GM10248 (cell line): ENCODE data around the gene PPDPF.

Experiments
- CTCF ChIA-PET: fragments of 300-600 bp; sonication (Branson Sonifier 250); formaldehyde crosslinking; extraction: SDS; loops from one replicate; lab custom pipeline; 2021; ENCODE audit warnings: antibody characterized with exemption; lab: Yijun Ruan, JAX
- POLR2A ChIA-PET: fragments of 350-650 bp; sonication (Branson Sonifier 250); formaldehyde crosslinking; extraction: SDS; loops from one replicate; lab custom pipeline; 2020; ENCODE audit warnings: antibody characterized with exemption; lab: Yijun Ruan, JAX
- DNase-seq: peaks from one replicate; pipeline ENCODE4 v3.0.0; 2012; ENCODE audit errors: extremely low spot score
- TF ChIP-seq, protein P1 (sequence below): IDR thresholded peaks from 2 replicates; pipeline ENCODE4 v1.5.1; 2012; ENCODE audit warnings: mild to moderate bottlenecking, low read depth; ENCODE audit errors: extremely low read depth, missing control alignments, control extremely low read depth

PPDPF gene

DNA sequence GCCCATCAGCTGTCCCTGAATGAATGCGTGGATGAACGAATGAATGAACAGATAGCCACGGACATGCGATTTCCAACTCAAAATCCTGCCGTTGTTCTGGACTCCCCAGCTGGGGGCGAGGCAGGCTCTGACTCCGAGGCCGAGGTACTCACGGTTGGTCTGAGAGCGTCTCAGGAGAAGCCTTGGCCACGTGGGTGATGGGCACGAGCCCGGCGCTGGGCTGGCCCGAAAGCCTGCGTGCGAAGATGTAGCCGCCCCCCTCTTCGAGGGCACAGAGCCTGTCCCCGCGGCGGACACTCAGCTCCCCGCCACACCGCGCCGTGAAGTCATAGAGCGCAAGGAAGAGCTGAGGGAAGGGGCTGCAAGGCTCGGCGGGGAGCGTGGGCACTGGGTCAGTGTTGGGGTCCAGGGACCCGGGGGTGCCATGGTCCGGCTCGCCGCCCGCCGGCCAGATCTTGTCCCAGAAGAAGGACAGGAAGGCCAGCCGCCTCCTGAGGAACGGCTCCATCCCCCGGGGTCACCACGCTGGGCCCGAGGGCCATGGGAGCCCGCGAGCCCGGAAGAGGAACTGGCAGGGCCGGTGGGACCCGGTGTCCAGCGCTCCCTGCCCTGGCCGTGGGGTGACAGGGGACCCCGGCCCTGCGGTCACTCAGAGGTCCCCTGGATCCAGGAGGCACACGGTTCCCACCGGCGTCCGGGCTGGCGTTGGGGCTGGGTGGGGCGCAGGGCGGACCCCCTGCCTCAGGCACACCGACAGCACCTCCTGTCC is 26.6 kb downstream of the PPDPF start:
- TF ChIP-seq, protein P1, sequence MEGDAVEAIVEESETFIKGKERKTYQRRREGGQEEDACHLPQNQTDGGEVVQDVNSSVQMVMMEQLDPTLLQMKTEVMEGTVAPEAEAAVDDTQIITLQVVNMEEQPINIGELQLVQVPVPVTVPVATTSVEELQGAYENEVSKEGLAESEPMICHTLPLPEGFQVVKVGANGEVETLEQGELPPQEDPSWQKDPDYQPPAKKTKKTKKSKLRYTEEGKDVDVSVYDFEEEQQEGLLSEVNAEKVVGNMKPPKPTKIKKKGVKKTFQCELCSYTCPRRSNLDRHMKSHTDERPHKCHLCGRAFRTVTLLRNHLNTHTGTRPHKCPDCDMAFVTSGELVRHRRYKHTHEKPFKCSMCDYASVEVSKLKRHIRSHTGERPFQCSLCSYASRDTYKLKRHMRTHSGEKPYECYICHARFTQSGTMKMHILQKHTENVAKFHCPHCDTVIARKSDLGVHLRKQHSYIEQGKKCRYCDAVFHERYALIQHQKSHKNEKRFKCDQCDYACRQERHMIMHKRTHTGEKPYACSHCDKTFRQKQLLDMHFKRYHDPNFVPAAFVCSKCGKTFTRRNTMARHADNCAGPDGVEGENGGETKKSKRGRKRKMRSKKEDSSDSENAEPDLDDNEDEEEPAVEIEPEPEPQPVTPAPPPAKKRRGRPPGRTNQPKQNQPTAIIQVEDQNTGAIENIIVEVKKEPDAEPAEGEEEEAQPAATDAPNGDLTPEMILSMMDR, result no peak
- no peak for DNase-seq
- CTCF ChIA-PET, result interaction anchor here (1.1 to 2.3 kb wide), 4 partner anchors 10 to 318 kb away, joined by 3 to 12 read pairs (median 3); partner anchors contain the start of genes PTK6 and TPD52L2
- POLR2A ChIA-PET, result no interaction called here

DNA sequence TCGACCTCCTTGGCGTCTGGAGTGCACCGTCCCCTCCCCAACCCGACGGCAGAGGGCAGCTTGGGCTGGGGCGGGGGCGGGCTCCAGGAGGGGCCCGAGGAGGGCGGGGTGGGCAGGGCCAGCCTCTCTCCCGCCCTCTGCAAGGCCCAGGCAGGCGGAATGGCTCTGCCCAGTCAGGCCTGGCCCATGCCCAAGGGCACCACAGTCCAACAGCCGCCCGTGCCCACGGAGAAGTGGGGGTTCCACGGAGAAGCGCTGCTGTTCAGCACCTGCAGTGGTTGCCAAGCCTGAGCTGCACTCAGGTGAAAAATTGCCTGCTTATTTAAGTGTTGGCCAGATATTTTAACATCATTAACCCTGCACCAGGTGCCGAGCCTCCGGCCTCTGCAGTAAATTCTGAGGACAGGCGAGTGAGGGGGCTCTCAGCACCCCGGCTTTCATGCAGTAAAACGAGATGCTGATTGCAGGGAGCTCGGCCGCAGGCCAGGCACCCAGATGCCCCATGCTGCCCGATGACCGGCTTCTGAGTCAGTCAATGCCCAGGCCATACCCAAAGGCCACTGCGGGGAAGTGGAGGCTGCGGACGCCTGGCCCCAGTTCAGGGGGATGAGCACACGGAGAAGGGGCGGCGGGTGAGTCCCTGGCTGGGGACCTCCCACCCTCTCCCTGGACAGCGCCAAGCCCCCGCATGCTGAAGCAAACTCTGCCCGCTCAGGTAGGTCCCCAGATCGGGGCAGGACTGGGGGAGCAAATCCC is 27.3 kb downstream of the PPDPF start, which contains the start of gene SRMS:
TSS of gene SRMS (minus strand) at position 25 of the 756 bp plus-strand sequence. CDS start 286 bp downstream, outside the sequence.
- POLR2A ChIA-PET, result no interaction called here
- TF ChIP-seq, protein P1, result no peak
- no peak for DNase-seq
- CTCF ChIA-PET, result interaction anchor here (2.3 kb wide), 1 partner anchor 10 kb away, joined by 12 read pairs; the partner anchor contains the start of gene PTK6

DNA sequence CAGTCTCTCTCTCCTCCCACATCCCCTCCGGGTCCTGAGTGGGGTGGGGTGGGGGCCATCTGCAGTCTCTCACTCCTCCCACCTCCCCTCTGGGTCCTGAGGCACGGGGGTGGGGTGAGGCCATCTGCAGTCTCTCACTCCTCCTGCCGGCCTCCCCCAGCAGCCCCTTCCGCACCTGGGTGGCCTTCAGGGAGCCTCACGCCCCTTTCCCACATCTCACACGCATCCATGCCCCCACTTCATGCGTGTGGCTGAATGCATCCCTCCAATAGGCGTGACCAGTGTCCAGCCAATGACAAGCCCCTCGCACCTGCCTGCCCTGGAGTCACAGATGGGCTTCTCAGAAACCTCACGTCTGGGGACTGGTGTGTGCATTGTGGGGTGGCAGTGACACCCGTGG is 28.0 kb downstream of the PPDPF start:
- DNase-seq, result no peak
- ChIA-PET POLR2A (no interaction called here), CTCF (no interaction called here)
- TF ChIP-seq, protein P1, result no peak

DNA sequence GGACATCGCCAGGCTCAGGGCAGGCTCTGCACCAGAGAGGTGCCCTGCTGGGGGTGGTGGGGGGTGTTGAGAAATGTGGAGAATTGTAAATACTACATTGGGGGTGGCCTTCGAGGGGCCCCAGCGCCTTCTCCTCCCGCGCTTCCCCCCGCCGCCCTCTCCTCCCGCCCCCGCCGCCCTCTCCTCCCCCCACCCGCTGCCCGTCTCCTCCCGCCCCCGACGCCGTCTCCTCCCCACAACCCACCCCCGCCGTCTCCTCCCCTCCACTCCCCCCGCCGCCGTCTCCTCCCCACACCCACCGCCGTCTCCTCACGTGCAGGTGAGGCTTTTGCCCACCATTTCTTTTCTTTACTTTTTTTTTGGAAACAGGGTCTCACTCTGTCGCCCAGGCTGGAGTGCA is 28.5 kb downstream of the PPDPF start:
- TF ChIP-seq, protein P1, result no peak
- CTCF ChIA-PET, result interaction anchor here (1.0 kb wide), 1 partner anchor 12 kb away, joined by 3 read pairs; the partner anchor contains the start of gene PTK6
- no peak for DNase-seq
- POLR2A ChIA-PET, result no interaction called here

DNA sequence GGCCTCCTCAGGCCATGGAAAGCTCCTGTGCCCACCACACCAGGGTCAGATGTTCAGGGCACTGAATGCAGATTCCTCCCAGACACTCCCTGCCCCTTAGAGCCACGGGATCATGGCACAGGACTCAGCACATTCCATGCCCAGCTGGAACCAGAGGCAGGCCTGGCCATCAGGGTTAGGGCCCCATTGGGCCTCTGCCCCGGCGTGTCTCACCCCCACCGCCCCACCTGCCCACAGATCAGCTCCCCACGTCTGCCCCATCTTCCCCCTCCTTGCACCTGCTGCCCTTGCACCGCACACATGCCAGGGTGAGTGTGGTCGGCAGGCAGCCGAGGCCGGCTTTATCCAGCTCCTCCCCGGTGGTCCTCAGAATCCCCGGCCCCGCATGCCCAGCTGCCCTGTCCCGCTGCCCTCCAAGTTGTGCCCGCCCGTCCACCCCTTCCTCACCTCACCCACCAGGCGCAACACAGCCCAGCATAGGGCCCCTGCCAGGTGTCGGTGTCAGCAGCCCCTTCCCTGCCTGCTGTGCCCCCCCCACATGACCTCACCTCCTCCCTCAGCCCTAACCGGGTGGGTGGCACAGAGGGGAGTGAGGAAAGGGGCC is 29.2 kb downstream of the PPDPF start:
- no peak for DNase-seq
- TF ChIP-seq, protein P1, result no peak
- ChIA-PET POLR2A (no interaction called here), CTCF (interaction anchor here (1.0 kb wide), 1 partner anchor 12 kb away, joined by 3 read pairs; the partner anchor contains the start of gene PTK6)

DNA sequence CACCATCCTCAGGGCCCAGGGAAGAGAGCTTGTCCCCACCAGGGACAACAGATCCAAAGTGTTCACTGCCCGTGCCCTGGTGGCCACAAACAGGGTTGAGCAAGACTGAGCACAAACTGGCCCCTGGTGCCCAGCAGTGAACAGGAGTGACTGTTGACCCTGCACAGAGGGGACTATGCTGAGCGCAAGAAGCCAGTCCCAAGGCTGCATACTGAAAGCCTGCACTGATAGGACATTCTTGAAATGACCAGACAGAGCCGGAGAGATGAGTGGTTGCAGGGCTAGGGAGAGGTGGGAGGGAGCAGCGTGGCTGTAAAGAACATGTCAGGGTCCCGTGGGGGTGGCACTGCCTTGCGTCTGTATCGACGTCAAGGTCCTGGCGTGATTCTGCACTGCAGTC is 30.5 kb downstream of the PPDPF start:
- POLR2A ChIA-PET, result no interaction called here
- CTCF ChIA-PET, result interaction anchor here (0.8 to 2.4 kb wide), 3 partner anchors 13 to 91 kb away, joined by 3 to 22 read pairs (median 3); partner anchors contain the start of gene PTK6
- no peak for DNase-seq

More for the DNA sequence above, 30.5 kb downstream of the PPDPF start:
- TF ChIP-seq, protein P1, result no peak
